Measurements from ENCODE around the gene CSPG4. TPM values are rescaled to one million over a fixed set of nuclear protein-coding genes. Genes with fewer than 3 reads are reported as not detected.

The CSPG4 gene
- total RNA-seq, 1 experiment from 2014 or later = not detected

GRCh38 chr15:75651810-75652543 is 60.7 kb downstream of the CSPG4 start:
- H3K4me1 ChIP-seq (ENCODE audit: low read length) = peaks cover 17% of the 10 kb centered on the region
- no peaks in the 10 kb centered on the region for H3K79me2 ChIP-seq (ENCODE audit: low read length)
- no peak overlapping the region for H3K4me3 ChIP-seq (ENCODE audit: low read length)
- no peaks in the 10 kb centered on the region for H4K20me1 ChIP-seq (ENCODE audit: insufficient read depth, low read depth, low read length)
- H3K36me3 ChIP-seq (ENCODE audit: insufficient read depth, low read length) = no peaks in the 10 kb centered on the region
- no peak overlapping the region for H2AFZ ChIP-seq (ENCODE audit: low read length)
- no peak for DNase-seq
- H3K4me2 ChIP-seq (ENCODE audit: low read depth, low read length, poor library complexity, severe bottlenecking) = no peak overlapping the region
- no peaks in the 10 kb centered on the region for H3K27me3 ChIP-seq (ENCODE audit: low read length)
- no peak overlapping the region for H3K9ac ChIP-seq (ENCODE audit: low read length)
- H3K9me3 ChIP-seq (ENCODE audit: low read length) = no peaks in the 10 kb centered on the region
- no peaks in the 10 kb centered on the region for H3K9me2 ChIP-seq (replicated peaks; ENCODE audit: insufficient read depth, low read length)
- H3K27ac ChIP-seq (ENCODE audit: low read length) = no peak overlapping the region

- H3K4me2 ChIP-seq (ENCODE audit: low read depth, low read length, poor library complexity, severe bottlenecking) = no peak overlapping the region
- no peak overlapping the region for H3K9ac ChIP-seq (ENCODE audit: low read length)
- H3K27me3 ChIP-seq (ENCODE audit: low read length) = no peaks in the 10 kb centered on the region
- no peaks in the 10 kb centered on the region for H3K9me3 ChIP-seq (ENCODE audit: low read length)
- H2AFZ ChIP-seq (ENCODE audit: low read length) = no peak overlapping the region
- H3K4me3 ChIP-seq (ENCODE audit: low read length) = no peak overlapping the region
- no peaks in the 10 kb centered on the region for H3K9me2 ChIP-seq (replicated peaks; ENCODE audit: insufficient read depth, low read length)
- H4K20me1 ChIP-seq (ENCODE audit: insufficient read depth, low read depth, low read length) = no peaks in the 10 kb centered on the region
- no peaks in the 10 kb centered on the region for H3K36me3 ChIP-seq (ENCODE audit: insufficient read depth, low read length)
- H3K27ac ChIP-seq (ENCODE audit: low read length) = no peak overlapping the region
- DNase-seq = no peak
- H3K79me2 ChIP-seq (ENCODE audit: low read length) = no peaks in the 10 kb centered on the region
- H3K4me1 ChIP-seq (ENCODE audit: low read length) = peaks cover 17% of the 10 kb centered on the region
These were observed 61.5 kb downstream of the CSPG4 start for GRCh38 chr15:75650908-75651809.

DNA sequence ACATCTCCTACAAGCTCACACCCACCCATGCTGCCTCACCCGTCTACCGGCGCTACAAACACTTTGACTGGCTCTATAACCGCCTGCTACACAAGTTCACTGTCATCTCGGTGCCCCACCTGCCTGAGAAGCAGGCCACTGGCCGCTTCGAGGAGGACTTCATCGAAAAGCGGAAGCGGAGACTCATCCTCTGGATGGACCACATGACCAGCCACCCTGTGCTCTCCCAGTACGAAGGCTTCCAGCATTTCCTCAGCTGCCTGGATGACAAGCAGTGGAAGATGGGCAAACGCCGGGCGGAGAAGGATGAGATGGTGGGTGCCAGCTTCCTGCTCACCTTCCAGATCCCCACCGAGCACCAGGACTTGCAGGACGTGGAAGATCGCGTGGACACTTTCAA is 62.8 kb downstream of the CSPG4 start:
- H3K9me3 ChIP-seq (ENCODE audit: low read length) = no peaks in the 10 kb centered on the region
- H3K4me3 ChIP-seq (ENCODE audit: low read length) = no peak overlapping the region
- no peak overlapping the region for H3K9ac ChIP-seq (ENCODE audit: low read length)
- no peak for DNase-seq
- H3K4me1 ChIP-seq (ENCODE audit: low read length) = peaks cover 11% of the 10 kb centered on the region
- no peaks in the 10 kb centered on the region for H3K27me3 ChIP-seq (ENCODE audit: low read length)
- no peak overlapping the region for H3K4me2 ChIP-seq (ENCODE audit: low read depth, low read length, poor library complexity, severe bottlenecking)
- no peaks in the 10 kb centered on the region for H3K36me3 ChIP-seq (ENCODE audit: insufficient read depth, low read length)
- no peak overlapping the region for H3K27ac ChIP-seq (ENCODE audit: low read length)
- H2AFZ ChIP-seq (ENCODE audit: low read length) = no peak overlapping the region
- H3K79me2 ChIP-seq (ENCODE audit: low read length) = no peaks in the 10 kb centered on the region
- H4K20me1 ChIP-seq (ENCODE audit: insufficient read depth, low read depth, low read length) = no peaks in the 10 kb centered on the region
- no peaks in the 10 kb centered on the region for H3K9me2 ChIP-seq (replicated peaks; ENCODE audit: insufficient read depth, low read length)

GRCh38 chr15:75649045-75649761 is 63.4 kb downstream of the CSPG4 start:
- no peak overlapping the region for H3K4me2 ChIP-seq (ENCODE audit: low read depth, low read length, poor library complexity, severe bottlenecking)
- H3K9me3 ChIP-seq (ENCODE audit: low read length) = no peaks in the 10 kb centered on the region
- no peak overlapping the region for H3K27ac ChIP-seq (ENCODE audit: low read length)
- no peak overlapping the region for H2AFZ ChIP-seq (ENCODE audit: low read length)
- no peak for DNase-seq
- H3K9me2 ChIP-seq (replicated peaks; ENCODE audit: insufficient read depth, low read length) = no peaks in the 10 kb centered on the region
- no peaks in the 10 kb centered on the region for H3K27me3 ChIP-seq (ENCODE audit: low read length)
- H3K79me2 ChIP-seq (ENCODE audit: low read length) = no peaks in the 10 kb centered on the region
- no peak overlapping the region for H3K9ac ChIP-seq (ENCODE audit: low read length)
- H3K4me1 ChIP-seq (ENCODE audit: low read length) = peaks cover 11% of the 10 kb centered on the region
- no peak overlapping the region for H3K4me3 ChIP-seq (ENCODE audit: low read length)
- no peaks in the 10 kb centered on the region for H4K20me1 ChIP-seq (ENCODE audit: insufficient read depth, low read depth, low read length)
- no peaks in the 10 kb centered on the region for H3K36me3 ChIP-seq (ENCODE audit: insufficient read depth, low read length)

GRCh38 chr15:75648156-75649000 is 64.3 kb downstream of the CSPG4 start:
- H3K4me2 ChIP-seq (ENCODE audit: low read depth, low read length, poor library complexity, severe bottlenecking) = peak overlapping the region; percentile 44
- H3K4me1 ChIP-seq (ENCODE audit: low read length) = peaks cover 11% of the 10 kb centered on the region
- H3K9me3 ChIP-seq (ENCODE audit: low read length) = no peaks in the 10 kb centered on the region
- H2AFZ ChIP-seq (ENCODE audit: low read length) = no peak overlapping the region
- no peaks in the 10 kb centered on the region for H3K27me3 ChIP-seq (ENCODE audit: low read length)
- H3K79me2 ChIP-seq (ENCODE audit: low read length) = no peaks in the 10 kb centered on the region
- H3K9ac ChIP-seq (ENCODE audit: low read length) = no peak overlapping the region
- no peaks in the 10 kb centered on the region for H3K9me2 ChIP-seq (replicated peaks; ENCODE audit: insufficient read depth, low read length)
- peak overlapping the region; percentile 34; the same call in 1 of the 2 replicates for H3K4me3 ChIP-seq (ENCODE audit: low read length)
- no peaks in the 10 kb centered on the region for H3K36me3 ChIP-seq (ENCODE audit: insufficient read depth, low read length)
- no peaks in the 10 kb centered on the region for H4K20me1 ChIP-seq (ENCODE audit: insufficient read depth, low read depth, low read length)
- H3K27ac ChIP-seq (ENCODE audit: low read length) = no peak overlapping the region
- DNase-seq = no peak

DNA sequence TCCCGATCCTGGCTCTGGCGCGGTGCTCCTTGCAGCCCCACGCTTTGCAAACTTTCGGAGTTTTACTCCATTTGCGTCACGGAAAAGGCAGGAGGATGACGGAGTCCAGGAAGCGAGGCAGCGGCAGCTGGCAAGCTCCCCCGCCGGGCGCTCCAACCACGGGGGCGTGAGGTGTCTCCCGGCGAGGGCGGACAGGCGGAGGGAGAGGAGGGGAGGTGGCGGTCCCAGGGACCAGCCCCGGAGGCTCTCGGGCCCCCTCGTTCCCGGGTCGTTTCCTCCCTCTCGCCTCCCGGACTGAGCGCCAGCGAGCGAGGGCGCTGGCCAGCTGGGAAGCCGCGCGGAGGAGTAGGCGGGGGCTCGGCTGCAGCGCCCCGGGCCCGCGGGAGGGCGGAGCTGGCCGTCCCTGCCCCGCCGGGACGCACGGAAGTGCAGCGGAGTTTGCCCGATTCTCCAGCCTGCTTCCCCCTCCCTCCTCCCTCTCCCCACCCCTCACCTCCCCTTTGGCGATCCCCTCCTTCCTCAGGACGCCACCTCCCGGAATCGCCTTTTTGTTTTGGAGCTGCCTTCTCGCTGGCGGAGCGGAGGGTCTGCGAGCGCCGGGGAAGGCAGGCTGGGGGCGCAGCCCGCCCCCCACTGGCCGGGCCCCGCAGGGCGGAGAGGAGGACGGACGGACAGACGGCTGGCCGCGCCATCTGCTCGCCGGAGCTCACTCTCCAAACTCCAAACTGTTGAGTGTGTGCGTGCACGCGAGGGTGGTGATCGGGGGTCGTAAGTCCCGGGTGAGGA is 65.1 kb downstream of the CSPG4 start, which contains the start of gene SNX33:
SNX33 (plus strand) TSS at position 543 of the 786 bp plus-strand sequence. CDS start 1,191 bp downstream, outside the sequence.
- peaks cover 11% of the 10 kb centered on the region for H3K4me1 ChIP-seq (ENCODE audit: low read length)
- H3K36me3 ChIP-seq (ENCODE audit: insufficient read depth, low read length) = no peaks in the 10 kb centered on the region
- no peaks in the 10 kb centered on the region for H3K9me3 ChIP-seq (ENCODE audit: low read length)
- no peak within 1 kb of the TSS for H3K27ac ChIP-seq (ENCODE audit: low read length)
- H4K20me1 ChIP-seq (ENCODE audit: insufficient read depth, low read depth, low read length) = no peaks in the 10 kb centered on the region
- H3K4me3 ChIP-seq (ENCODE audit: low read length) = peak within 1 kb of the TSS; percentile 34; the same call in 1 of the 2 replicates
- peak within 1 kb of the TSS; percentile 44 for H3K4me2 ChIP-seq (ENCODE audit: low read depth, low read length, poor library complexity, severe bottlenecking)
- peak within 1 kb of the TSS; percentile 33; the same call in 1 of the 2 replicates for H3K9ac ChIP-seq (ENCODE audit: low read length)
- H3K79me2 ChIP-seq (ENCODE audit: low read length) = no peaks in the 10 kb centered on the region
- no peak for DNase-seq
- no peaks in the 10 kb centered on the region for H3K27me3 ChIP-seq (ENCODE audit: low read length)
- H2AFZ ChIP-seq (ENCODE audit: low read length) = no peak within 1 kb of the TSS
- no peaks in the 10 kb centered on the region for H3K9me2 ChIP-seq (replicated peaks; ENCODE audit: insufficient read depth, low read length)

GRCh38 chr15:75646944-75647364 is 65.7 kb downstream of the CSPG4 start:
- Histone ChIP-seq H3K27ac (ENCODE audit: low read length) (no peak overlapping the region), H3K9me3 (ENCODE audit: low read length) (no peaks in the 10 kb centered on the region), H3K9ac (ENCODE audit: low read length) (no peak overlapping the region), H3K27me3 (ENCODE audit: low read length) (no peaks in the 10 kb centered on the region), H2AFZ (ENCODE audit: low read length) (no peak overlapping the region), H3K4me2 (ENCODE audit: low read depth, low read length, poor library complexity, severe bottlenecking) (no peak overlapping the region), H4K20me1 (ENCODE audit: insufficient read depth, low read depth, low read length) (no peaks in the 10 kb centered on the region), H3K4me1 (ENCODE audit: low read length) (peaks cover 11% of the 10 kb centered on the region), H3K79me2 (ENCODE audit: low read length) (no peaks in the 10 kb centered on the region), H3K36me3 (ENCODE audit: insufficient read depth, low read length) (no peaks in the 10 kb centered on the region), H3K9me2 (replicated peaks; ENCODE audit: insufficient read depth, low read length) (no peaks in the 10 kb centered on the region), H3K4me3 (ENCODE audit: low read length) (no peak overlapping the region)
- DNase-seq = no peak
